ENCODE measurements around the gene MYO7B. TPM values are rescaled to one million over a fixed set of nuclear protein-coding genes. Genes with fewer than 3 reads are reported as not detected.
"Not testable (repeated sequence)": the region's sequence is repeated elsewhere in the genome, so short reads cannot be mapped to it uniquely, and the experiment has no call there.

Gene MYO7B
- total and polyA plus RNA-seq, 2 experiments from 2014 or later = 0.06 to 0.12 TPM

- H3K36me3 ChIP-seq = no peaks in the 10 kb centered on the region
- TF ChIP-seq CTCF (IDR thresholded peaks at IDR 0.05; ENCODE audit: low read depth, low read length) = no peak
- peaks cover 2% of the 10 kb centered on the region for H3K27me3 ChIP-seq
- DNase-seq (ENCODE audit: low read depth in 1 of 2, low spot score in 1 of 2) = no peak
- no peak overlapping the region for H3K27ac ChIP-seq
- no peak overlapping the region for H3K4me3 ChIP-seq
- no peaks in the 10 kb centered on the region for H3K4me1 ChIP-seq (ENCODE audit: low read depth)
- H3K9me3 ChIP-seq (ENCODE audit: low read depth) = no peaks in the 10 kb centered on the region
Measured at GRCh38 chr2:127536707-127537541, 1.4 kb downstream of the MYO7B start.

- no peak overlapping the region for H3K4me3 ChIP-seq
- no peak for DNase-seq (ENCODE audit: low read depth in 1 of 2, low spot score in 1 of 2)
- H3K9me3 ChIP-seq (ENCODE audit: low read depth) = no peaks in the 10 kb centered on the region
- no peak overlapping the region for H3K27ac ChIP-seq
- peaks cover 2% of the 10 kb centered on the region for H3K27me3 ChIP-seq
- TF ChIP-seq CTCF (IDR thresholded peaks at IDR 0.05; ENCODE audit: low read depth, low read length) = no peak
- H3K36me3 ChIP-seq = no peaks in the 10 kb centered on the region
- no peaks in the 10 kb centered on the region for H3K4me1 ChIP-seq (ENCODE audit: low read depth)
Measured at GRCh38 chr2:127537644-127538043, 2.2 kb downstream of the MYO7B start.

GRCh38 chr2:127541809-127542208, 6.3 kb downstream of the MYO7B start:
- Histone ChIP-seq H3K4me1 (ENCODE audit: low read depth) (peaks cover 6% of the 10 kb centered on the region), H3K4me3 (no peak overlapping the region), H3K9me3 (ENCODE audit: low read depth) (no peaks in the 10 kb centered on the region), H3K27me3 (no peaks in the 10 kb centered on the region), H3K36me3 (no peaks in the 10 kb centered on the region), H3K27ac (no peak overlapping the region)
- peak in 1 of 2 donors; percentile 29 for DNase-seq (ENCODE audit: low read depth in 1 of 2, low spot score in 1 of 2)
- TF ChIP-seq CTCF (IDR thresholded peaks at IDR 0.05; ENCODE audit: low read depth, low read length) = no peak

GRCh38 chr2:127542231-127542630, 6.7 kb downstream of the MYO7B start:
- TF ChIP-seq CTCF (IDR thresholded peaks at IDR 0.05; ENCODE audit: low read depth, low read length) = no peak
- H3K9me3 ChIP-seq (ENCODE audit: low read depth) = no peaks in the 10 kb centered on the region
- H3K27me3 ChIP-seq = peaks cover 4% of the 10 kb centered on the region
- H3K27ac ChIP-seq = no peak overlapping the region
- no peak overlapping the region for H3K4me3 ChIP-seq
- no peak for DNase-seq (ENCODE audit: low read depth in 1 of 2, low spot score in 1 of 2)
- H3K36me3 ChIP-seq = no peaks in the 10 kb centered on the region
- H3K4me1 ChIP-seq (ENCODE audit: low read depth) = peaks cover 6% of the 10 kb centered on the region

GRCh38 chr2:127543013-127543501, 7.6 kb downstream of the MYO7B start:
- H3K27me3 ChIP-seq; H3K27ac ChIP-seq; H3K36me3 ChIP-seq; H3K9me3 ChIP-seq (ENCODE audit: low read depth); DNase-seq (ENCODE audit: low read depth in 1 of 2, low spot score in 1 of 2); H3K4me1 ChIP-seq (ENCODE audit: low read depth); H3K4me3 ChIP-seq: not testable (repeated sequence)

- no peak overlapping the region for H3K4me3 ChIP-seq
- no peak overlapping the region for H3K27ac ChIP-seq
- peaks cover 17% of the 10 kb centered on the region for H3K27me3 ChIP-seq
- H3K36me3 ChIP-seq = no peaks in the 10 kb centered on the region
- H3K4me1 ChIP-seq (ENCODE audit: low read depth) = peaks cover 6% of the 10 kb centered on the region
- no peak for DNase-seq (ENCODE audit: low read depth in 1 of 2, low spot score in 1 of 2)
- H3K9me3 ChIP-seq (ENCODE audit: low read depth) = no peaks in the 10 kb centered on the region
- no peak for TF ChIP-seq CTCF (IDR thresholded peaks at IDR 0.05; ENCODE audit: low read depth, low read length)
Measured at GRCh38 chr2:127545189-127545588, 9.7 kb downstream of the MYO7B start.
